ENCODE results near the gene ZNF492.
A peak's percentile ranks its signal among the peaks of the same experiment; 100 is the strongest.
"Not testable (repeated sequence)": the region's sequence is repeated elsewhere in the genome, so short reads cannot be mapped to it uniquely, and the experiment has no call there.

Gene ZNF492

DNA sequence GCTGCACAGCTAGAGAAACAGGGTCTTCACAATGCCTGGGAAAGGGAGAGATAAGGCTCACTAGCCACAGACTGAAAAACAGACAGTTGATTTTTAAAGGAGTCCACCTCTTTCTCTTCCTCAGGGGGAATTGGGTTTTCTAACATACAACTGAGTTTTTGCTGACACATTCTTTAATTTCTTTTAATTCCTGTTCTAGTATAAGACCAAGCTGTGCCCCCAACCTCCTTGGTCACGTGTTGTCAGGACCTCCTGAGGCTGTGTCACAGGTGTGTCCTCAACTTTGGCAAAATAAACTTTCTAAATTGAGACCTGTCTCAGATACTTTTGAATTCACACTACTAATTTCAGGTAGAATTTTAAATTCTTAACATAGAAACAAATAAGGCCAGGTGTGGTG, 12.1 kb upstream of the ZNF492 start:
- Mint-ChIP-seq H3K36me3 (ENCODE audit: insufficient read depth) (peaks cover 2% of the 10 kb centered on the region), H3K4me1 (no peaks in the 10 kb centered on the region), H3K4me3 (no peak overlapping the region), H3K9me3 (no peaks in the 10 kb centered on the region), H3K27me3 (no peaks in the 10 kb centered on the region), H3K27ac (ENCODE audit: low read depth) (no peak overlapping the region)
- no peak for ATAC-seq (replicated peaks; ENCODE audit: extremely low read depth, poor library complexity, severe bottlenecking)
- no peak for DNase-seq (ENCODE audit: low spot score in 2 of 2)

DNA sequence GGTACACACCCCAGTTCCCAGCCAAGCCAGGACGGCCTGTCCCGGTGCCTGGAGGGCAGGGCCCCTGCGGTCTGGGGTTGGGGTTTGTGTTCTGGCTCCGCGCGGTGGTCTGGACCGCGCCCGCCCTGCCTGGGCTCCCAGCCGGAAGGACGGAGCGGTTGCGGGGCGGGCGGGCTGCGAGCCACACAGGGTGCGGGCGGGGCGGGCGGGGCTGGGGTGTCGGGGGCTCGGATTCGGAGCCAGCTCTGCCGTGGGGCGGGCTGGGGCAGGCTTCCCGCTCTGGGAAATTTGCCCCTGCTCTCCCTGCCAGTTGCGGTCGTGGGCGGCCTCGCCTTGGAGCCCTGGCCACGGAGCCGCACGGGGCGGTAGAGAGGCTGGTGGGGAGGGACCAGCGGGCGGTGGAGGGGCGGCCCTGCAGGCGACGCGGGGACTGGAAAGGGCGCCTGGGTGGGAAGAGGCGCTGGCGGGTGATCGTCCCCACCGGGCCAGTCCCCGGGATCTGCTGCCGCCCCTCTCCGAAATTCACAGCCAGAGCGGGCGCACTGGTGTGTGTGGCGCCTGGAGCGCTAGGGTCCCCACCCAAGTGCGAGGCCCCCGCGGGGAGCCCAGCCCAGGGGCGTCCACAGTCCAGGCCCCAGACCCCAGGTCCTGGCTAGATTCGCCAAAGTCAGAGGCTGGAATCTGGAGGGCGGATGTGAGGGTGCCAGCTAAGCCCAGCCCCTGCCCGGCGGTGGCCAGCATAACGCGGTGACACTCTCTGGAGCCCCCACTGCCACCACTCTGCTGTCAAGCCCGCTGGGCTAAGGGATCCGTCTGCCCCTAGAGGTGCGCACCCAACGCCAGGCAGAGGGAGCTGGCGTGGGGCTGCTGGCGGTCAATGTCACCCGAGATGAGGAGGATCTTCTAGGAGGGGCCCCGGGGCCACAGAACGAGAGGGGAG, 11.0 kb upstream of the ZNF492 start:
- ATAC-seq (replicated peaks; ENCODE audit: extremely low read depth, poor library complexity, severe bottlenecking) (no peak), DNase-seq (ENCODE audit: low spot score in 2 of 2) (no peak)
- no peak overlapping the region for H3K27ac Mint-ChIP-seq (ENCODE audit: low read depth)
- peaks cover 2% of the 10 kb centered on the region for H3K36me3 Mint-ChIP-seq (ENCODE audit: insufficient read depth)
- no peaks in the 10 kb centered on the region for H3K4me1 Mint-ChIP-seq
- H3K9me3 Mint-ChIP-seq = no peaks in the 10 kb centered on the region
- H3K4me3 Mint-ChIP-seq = no peak overlapping the region
- H3K27me3 Mint-ChIP-seq = no peaks in the 10 kb centered on the region

DNA sequence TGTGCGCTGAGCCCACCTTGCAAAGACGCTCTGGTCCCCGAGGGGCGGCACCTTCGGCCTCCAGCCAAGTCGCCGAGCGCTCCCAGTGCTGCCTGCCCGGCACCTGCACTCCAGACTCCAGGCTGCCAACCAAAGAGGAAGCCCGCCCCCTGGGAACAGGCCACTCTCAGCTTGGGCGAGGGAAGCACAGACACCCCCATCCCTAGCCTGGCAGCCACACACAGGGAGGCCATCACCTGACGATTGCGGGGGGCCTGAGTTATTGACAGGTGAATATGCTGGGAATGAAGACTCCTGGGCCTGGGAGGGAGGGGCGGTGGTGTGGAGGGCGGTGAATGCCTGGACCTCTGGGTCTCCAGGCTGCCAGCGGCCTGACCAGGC, 10.3 kb upstream of the ZNF492 start:
- H3K9me3 Mint-ChIP-seq = no peaks in the 10 kb centered on the region
- DNase-seq (ENCODE audit: low spot score in 2 of 2) (no peak), ATAC-seq (replicated peaks; ENCODE audit: extremely low read depth, poor library complexity, severe bottlenecking) (no peak)
- no peaks in the 10 kb centered on the region for H3K4me1 Mint-ChIP-seq
- no peak overlapping the region for H3K4me3 Mint-ChIP-seq
- H3K27ac Mint-ChIP-seq (ENCODE audit: low read depth) = no peak overlapping the region
- H3K36me3 Mint-ChIP-seq (ENCODE audit: insufficient read depth) = peaks cover 2% of the 10 kb centered on the region
- H3K27me3 Mint-ChIP-seq = no peaks in the 10 kb centered on the region

DNA sequence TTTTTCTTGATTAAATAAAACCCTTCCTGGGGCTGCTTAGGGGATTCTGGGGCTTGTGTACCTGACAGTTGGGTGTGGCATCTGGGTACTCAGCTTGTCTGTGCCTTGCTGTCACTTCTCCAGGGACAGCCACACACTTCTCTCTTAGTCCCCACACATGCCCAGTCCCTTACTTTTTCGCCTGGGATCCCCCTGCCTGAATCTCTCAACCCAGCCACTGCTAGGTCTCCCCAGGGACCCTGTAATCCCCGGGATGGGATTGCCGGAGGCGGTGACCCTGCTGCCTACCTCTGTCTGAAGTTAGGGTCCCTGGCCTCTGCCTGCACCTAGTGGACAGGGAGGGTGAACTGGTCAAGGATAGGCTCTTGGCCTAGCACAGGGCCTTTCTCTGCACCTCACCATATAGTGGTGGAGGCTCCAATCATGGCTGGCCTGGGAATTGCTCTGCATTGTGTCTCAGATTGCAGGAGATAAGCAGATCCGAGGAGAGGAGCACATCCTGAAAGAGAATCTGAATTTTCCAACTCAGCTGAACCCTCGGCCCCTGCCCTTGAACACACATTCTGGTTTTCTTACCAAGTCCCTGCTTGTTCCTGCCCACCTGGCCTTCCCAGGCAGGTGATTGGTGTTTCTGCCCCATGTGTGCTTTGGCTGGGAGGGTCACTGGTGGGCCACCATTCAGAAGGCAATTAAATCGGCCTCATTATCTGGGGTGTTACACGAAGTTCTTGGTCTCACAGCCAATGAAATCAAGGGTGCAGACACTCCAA, 8.7 kb upstream of the ZNF492 start:
- DNase-seq (ENCODE audit: low spot score in 2 of 2) (no peak), ATAC-seq (replicated peaks; ENCODE audit: extremely low read depth, poor library complexity, severe bottlenecking) (no peak)
- H3K9me3 Mint-ChIP-seq = no peaks in the 10 kb centered on the region
- peaks cover 2% of the 10 kb centered on the region for H3K36me3 Mint-ChIP-seq (ENCODE audit: insufficient read depth)
- no peaks in the 10 kb centered on the region for H3K4me1 Mint-ChIP-seq
- no peak overlapping the region for H3K4me3 Mint-ChIP-seq
- no peak overlapping the region for H3K27ac Mint-ChIP-seq (ENCODE audit: low read depth)
- no peaks in the 10 kb centered on the region for H3K27me3 Mint-ChIP-seq

DNA sequence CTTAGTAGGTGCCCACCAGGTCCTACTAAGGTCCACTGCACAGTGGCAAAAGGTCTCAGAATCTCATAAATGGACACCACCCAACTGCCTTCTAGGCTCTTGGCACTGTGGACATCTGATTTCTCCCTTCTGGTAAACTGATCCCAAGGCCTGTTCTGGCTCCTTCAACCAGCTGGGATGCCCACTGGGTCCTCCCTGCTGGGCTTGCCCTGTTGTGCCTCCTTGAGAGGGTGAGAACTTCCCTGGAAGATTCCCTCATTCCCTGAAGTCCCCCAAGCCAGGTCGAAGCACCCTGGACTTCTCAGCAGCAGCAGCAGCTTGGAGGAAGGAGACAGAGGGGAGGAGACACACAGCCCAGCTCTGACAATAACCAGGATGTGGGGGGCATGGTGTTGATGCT, 6.6 kb upstream of the ZNF492 start:
- H3K36me3 Mint-ChIP-seq (ENCODE audit: insufficient read depth) = peaks cover 2% of the 10 kb centered on the region
- no peak for ATAC-seq (replicated peaks; ENCODE audit: extremely low read depth, poor library complexity, severe bottlenecking)
- no peaks in the 10 kb centered on the region for H3K4me1 Mint-ChIP-seq
- no peak overlapping the region for H3K27ac Mint-ChIP-seq (ENCODE audit: low read depth)
- no peaks in the 10 kb centered on the region for H3K9me3 Mint-ChIP-seq
- H3K4me3 Mint-ChIP-seq = no peak overlapping the region
- no peaks in the 10 kb centered on the region for H3K27me3 Mint-ChIP-seq
- no peak for DNase-seq (ENCODE audit: low spot score in 2 of 2)

DNA sequence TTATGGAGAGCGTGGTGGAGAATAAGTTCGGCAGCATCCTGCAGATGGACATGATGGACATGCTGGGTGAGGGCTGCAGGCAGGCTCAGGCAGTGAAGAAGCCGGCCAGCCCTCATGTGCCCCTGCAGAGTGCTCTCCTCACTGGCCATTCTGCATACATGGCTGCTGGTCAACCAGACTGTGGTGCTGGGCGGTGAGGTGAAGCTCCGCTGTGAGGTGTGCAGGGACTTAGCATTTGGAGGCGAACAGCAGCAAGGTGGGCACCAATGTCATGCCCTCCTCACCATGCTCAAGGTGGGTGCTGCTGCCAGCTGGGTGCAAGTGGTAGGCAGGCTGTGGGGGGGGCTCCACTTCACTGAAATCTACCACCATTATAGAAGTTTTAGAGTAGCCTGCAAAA, 5.7 kb upstream of the ZNF492 start:
- H3K27ac Mint-ChIP-seq (ENCODE audit: low read depth) = no peak overlapping the region
- H3K27me3 Mint-ChIP-seq = no peaks in the 10 kb centered on the region
- H3K36me3 Mint-ChIP-seq (ENCODE audit: insufficient read depth) = peaks cover 2% of the 10 kb centered on the region
- H3K4me1 Mint-ChIP-seq = no peaks in the 10 kb centered on the region
- no peak overlapping the region for H3K4me3 Mint-ChIP-seq
- ATAC-seq (replicated peaks; ENCODE audit: extremely low read depth, poor library complexity, severe bottlenecking) = no peak
- no peaks in the 10 kb centered on the region for H3K9me3 Mint-ChIP-seq
- DNase-seq (ENCODE audit: low spot score in 2 of 2) = no peak

DNA sequence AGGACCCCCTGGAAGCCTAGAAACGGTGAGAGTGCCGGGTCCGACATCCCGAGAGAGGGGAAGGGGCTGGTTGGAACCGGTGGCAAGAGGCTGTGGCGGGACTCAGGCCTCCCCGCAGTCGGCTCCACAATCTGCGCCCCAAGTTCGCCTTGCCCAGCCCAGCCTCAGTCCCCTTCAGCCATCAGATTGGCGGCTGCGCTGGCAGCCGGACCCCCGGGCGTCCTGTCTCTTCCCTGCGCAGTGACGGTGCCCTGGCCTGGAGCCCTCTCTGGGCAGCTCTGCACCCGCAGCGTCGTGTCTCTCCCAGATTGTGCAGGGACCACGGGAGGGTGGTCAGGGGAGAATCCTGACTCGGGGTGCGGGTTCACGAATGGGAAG, 315 bp downstream of the ZNF492 start:
- DNase-seq (ENCODE audit: low spot score in 2 of 2) = no peak
- no peaks in the 10 kb centered on the region for H3K9me3 Mint-ChIP-seq
- H3K4me1 Mint-ChIP-seq = no peaks in the 10 kb centered on the region
- H3K27me3 Mint-ChIP-seq = no peaks in the 10 kb centered on the region
- H3K36me3 Mint-ChIP-seq (ENCODE audit: insufficient read depth) = peaks cover 5% of the 10 kb centered on the region
- peak; percentile 10 for ATAC-seq (replicated peaks; ENCODE audit: extremely low read depth, poor library complexity, severe bottlenecking)
- H3K27ac Mint-ChIP-seq (ENCODE audit: low read depth) = peak overlapping the region; percentile 53
- H3K4me3 Mint-ChIP-seq = peak overlapping the region; percentile 89

DNA sequence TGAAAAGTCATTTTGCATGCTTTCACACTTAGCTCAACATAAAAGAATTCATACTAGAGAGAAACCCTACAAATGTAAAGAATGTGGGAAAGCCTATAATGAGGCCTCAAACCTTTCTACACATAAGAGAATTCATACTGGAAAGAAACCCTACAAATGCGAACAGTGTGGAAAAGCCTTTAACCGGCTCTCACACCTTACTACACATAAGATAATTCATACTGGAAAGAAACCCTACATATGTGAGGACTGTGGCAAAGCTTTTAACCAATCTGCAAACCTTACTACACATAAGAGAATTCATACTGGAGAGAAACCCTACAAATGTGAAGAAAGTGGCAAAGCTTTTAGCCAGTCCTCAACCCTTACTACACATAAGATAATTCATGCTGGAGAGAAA, 51.4 kb downstream of the ZNF492 start:
- H3K4me1 Mint-ChIP-seq; H3K27me3 Mint-ChIP-seq; H3K27ac Mint-ChIP-seq (ENCODE audit: low read depth); ATAC-seq (replicated peaks; ENCODE audit: extremely low read depth, poor library complexity, severe bottlenecking); H3K36me3 Mint-ChIP-seq (ENCODE audit: insufficient read depth); H3K4me3 Mint-ChIP-seq; DNase-seq (ENCODE audit: low spot score in 2 of 2): not testable (repeated sequence)
- peaks cover 13% of the 10 kb centered on the region for H3K9me3 Mint-ChIP-seq

DNA sequence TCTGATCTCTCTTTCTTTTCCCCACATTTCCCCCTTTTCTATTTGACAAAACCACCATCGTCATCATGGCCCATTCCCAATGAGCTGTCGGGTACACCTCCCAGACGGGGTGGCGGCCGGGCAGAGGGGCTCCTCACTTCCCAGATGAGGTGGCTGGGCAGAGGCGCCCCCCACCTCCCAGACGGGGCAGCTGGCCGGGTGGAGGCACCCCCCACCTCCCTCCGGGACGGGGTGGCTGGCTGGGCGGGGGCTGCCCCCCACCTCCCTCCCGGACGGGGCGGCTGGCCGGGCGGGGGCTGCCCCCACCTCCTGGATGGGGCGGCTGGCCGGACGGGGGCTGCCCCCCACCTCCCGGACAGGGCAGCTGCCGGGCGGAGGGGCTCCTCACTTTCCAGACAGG, 68.5 kb downstream of the ZNF492 start:
- not testable (repeated sequence) for H3K36me3 Mint-ChIP-seq (ENCODE audit: insufficient read depth); H3K27ac Mint-ChIP-seq (ENCODE audit: low read depth); H3K4me1 Mint-ChIP-seq; H3K4me3 Mint-ChIP-seq; DNase-seq (ENCODE audit: low spot score in 2 of 2); ATAC-seq (replicated peaks; ENCODE audit: extremely low read depth, poor library complexity, severe bottlenecking); H3K27me3 Mint-ChIP-seq; H3K9me3 Mint-ChIP-seq

DNA sequence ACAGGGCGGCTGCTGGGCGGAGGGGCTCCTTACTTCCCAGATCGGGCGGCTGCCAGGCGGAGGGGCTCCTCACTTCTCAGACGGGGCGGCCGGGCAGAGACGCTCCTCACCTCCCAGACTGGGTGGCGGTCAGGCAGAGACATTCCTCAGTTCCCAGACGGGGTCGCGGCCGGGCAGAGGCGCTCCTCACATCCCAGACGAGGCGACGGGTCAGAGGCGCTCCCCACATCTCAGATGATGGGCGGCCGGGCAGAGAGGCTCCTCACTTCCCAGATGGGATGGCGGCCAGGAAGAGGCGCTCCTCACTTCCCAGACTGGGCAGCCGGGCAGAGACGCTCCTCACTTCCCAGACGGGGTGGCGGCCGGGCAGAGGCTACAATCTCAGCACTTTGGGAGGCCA, 69.0 kb downstream of the ZNF492 start:
- H3K4me1 Mint-ChIP-seq; H3K36me3 Mint-ChIP-seq (ENCODE audit: insufficient read depth); H3K27me3 Mint-ChIP-seq; DNase-seq (ENCODE audit: low spot score in 2 of 2); H3K4me3 Mint-ChIP-seq; H3K27ac Mint-ChIP-seq (ENCODE audit: low read depth); H3K9me3 Mint-ChIP-seq; ATAC-seq (replicated peaks; ENCODE audit: extremely low read depth, poor library complexity, severe bottlenecking): not testable (repeated sequence)

DNA sequence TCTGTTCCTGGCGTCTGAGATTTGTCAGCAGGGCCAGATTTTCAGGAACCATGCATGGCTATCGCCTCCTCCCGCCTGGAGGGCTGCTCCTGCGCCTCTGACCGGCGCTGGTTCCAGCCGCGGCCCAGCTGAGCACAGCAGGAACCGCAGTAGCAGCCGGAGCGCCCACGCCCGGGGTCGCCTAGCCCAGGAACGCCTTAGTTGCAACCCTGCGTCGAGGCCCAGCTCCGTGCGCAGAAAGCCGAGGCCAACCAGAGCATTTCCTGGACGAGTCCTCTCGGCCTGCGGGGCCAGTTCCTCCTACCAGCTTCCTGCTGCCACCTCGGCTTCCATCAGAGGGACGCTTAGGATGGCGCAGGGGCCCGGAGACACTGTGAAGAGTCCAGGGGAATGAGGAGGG, 74.9 kb downstream of the ZNF492 start:
- Mint-ChIP-seq H3K36me3 (ENCODE audit: insufficient read depth) (no peaks in the 10 kb centered on the region), H3K4me3 (no peak overlapping the region), H3K4me1 (no peaks in the 10 kb centered on the region), H3K27me3 (no peaks in the 10 kb centered on the region), H3K27ac (ENCODE audit: low read depth) (no peak overlapping the region), H3K9me3 (peaks cover 11% of the 10 kb centered on the region)
- no peak for DNase-seq (ENCODE audit: low spot score in 2 of 2)
- no peak for ATAC-seq (replicated peaks; ENCODE audit: extremely low read depth, poor library complexity, severe bottlenecking)
